ENCODE data around the gene ANK2.

The ANK2 gene

GRCh38 chr4:113142351-113142750 is 92.9 kb downstream of the ANK2 start:
- no peak overlapping the region for H3K9ac ChIP-seq (ENCODE audit: low read depth, low read length)
- H3K27ac ChIP-seq (ENCODE audit: low read length), result no peak overlapping the region
- H2AFZ ChIP-seq (ENCODE audit: low read depth, low read length), result no peak overlapping the region
- TF ChIP-seq CTCF (IDR thresholded peaks at IDR 0.05; ENCODE audit: borderline replicate concordance, extremely low read depth, low read length, poor library complexity, severe bottlenecking), result no peak
- TF ChIP-seq EZH2 (IDR thresholded peaks at IDR 0.05; ENCODE audit: borderline replicate concordance, low read depth, low read length, severe bottlenecking), result no peak
- H4K20me1 ChIP-seq (ENCODE audit: insufficient read depth, low read length), result no peaks in the 10 kb centered on the region
- ATAC-seq (ENCODE audit: insufficient read depth, low read depth) (no peak), DNase-seq (no peak)
- H3K36me3 ChIP-seq (ENCODE audit: insufficient read depth, low read length), result no peaks in the 10 kb centered on the region
- H3K79me2 ChIP-seq (ENCODE audit: insufficient read depth, low read length), result no peaks in the 10 kb centered on the region
- H3K4me3 ChIP-seq (ENCODE audit: low read depth in 1 of 2, low read length in 2 of 2), result no peak overlapping the region
- no peak overlapping the region for H3K4me2 ChIP-seq (ENCODE audit: insufficient read depth, low read length)
- H3K9me3 ChIP-seq (ENCODE audit: insufficient read depth, low read length, severe bottlenecking), result no peaks in the 10 kb centered on the region
- H3K4me1 ChIP-seq (ENCODE audit: insufficient read depth, low read length), result no peaks in the 10 kb centered on the region
- H3K27me3 ChIP-seq (ENCODE audit: insufficient read depth, low read length, poor library complexity), result no peaks in the 10 kb centered on the region

GRCh38 chr4:113144091-113144490 is 94.6 kb downstream of the ANK2 start:
- ATAC-seq (ENCODE audit: insufficient read depth, low read depth), result no peak
- Histone ChIP-seq H3K4me2 (ENCODE audit: insufficient read depth, low read length) (no peak overlapping the region), H4K20me1 (ENCODE audit: insufficient read depth, low read length) (no peaks in the 10 kb centered on the region), H3K79me2 (ENCODE audit: insufficient read depth, low read length) (no peaks in the 10 kb centered on the region), H3K4me3 (ENCODE audit: low read depth in 1 of 2, low read length in 2 of 2) (no peak overlapping the region), H3K36me3 (ENCODE audit: insufficient read depth, low read length) (no peaks in the 10 kb centered on the region), H3K9me3 (ENCODE audit: insufficient read depth, low read length, severe bottlenecking) (no peaks in the 10 kb centered on the region), H2AFZ (ENCODE audit: low read depth, low read length) (no peak overlapping the region), H3K4me1 (ENCODE audit: insufficient read depth, low read length) (no peaks in the 10 kb centered on the region), H3K27ac (ENCODE audit: low read length) (no peak overlapping the region), H3K9ac (ENCODE audit: low read depth, low read length) (no peak overlapping the region), H3K27me3 (ENCODE audit: insufficient read depth, low read length, poor library complexity) (peaks cover 3% of the 10 kb centered on the region)
- TF ChIP-seq EZH2 (IDR thresholded peaks at IDR 0.05; ENCODE audit: borderline replicate concordance, low read depth, low read length, severe bottlenecking) (no peak), CTCF (IDR thresholded peaks at IDR 0.05; ENCODE audit: borderline replicate concordance, extremely low read depth, low read length, poor library complexity, severe bottlenecking) (no peak)
- DNase-seq, result no peak

- H2AFZ ChIP-seq (ENCODE audit: low read depth, low read length), result no peak overlapping the region
These were observed 95.7 kb downstream of the ANK2 start for GRCh38 chr4:113145147-113145518.

More at GRCh38 chr4:113145147-113145518, 95.7 kb downstream of the ANK2 start:
- Histone ChIP-seq H3K79me2 (ENCODE audit: insufficient read depth, low read length) (no peaks in the 10 kb centered on the region), H3K27ac (ENCODE audit: low read length) (no peak overlapping the region), H3K4me2 (ENCODE audit: insufficient read depth, low read length) (no peak overlapping the region), H3K36me3 (ENCODE audit: insufficient read depth, low read length) (no peaks in the 10 kb centered on the region), H3K4me3 (ENCODE audit: low read depth in 1 of 2, low read length in 2 of 2) (no peak overlapping the region), H3K4me1 (ENCODE audit: insufficient read depth, low read length) (no peaks in the 10 kb centered on the region), H3K9me3 (ENCODE audit: insufficient read depth, low read length, severe bottlenecking) (no peaks in the 10 kb centered on the region), H3K27me3 (ENCODE audit: insufficient read depth, low read length, poor library complexity) (peaks cover 3% of the 10 kb centered on the region), H4K20me1 (ENCODE audit: insufficient read depth, low read length) (no peaks in the 10 kb centered on the region), H3K9ac (ENCODE audit: low read depth, low read length) (no peak overlapping the region)
- ATAC-seq (ENCODE audit: insufficient read depth, low read depth) (no peak), DNase-seq (no peak)
- no peak for TF ChIP-seq EZH2 (IDR thresholded peaks at IDR 0.05; ENCODE audit: borderline replicate concordance, low read depth, low read length, severe bottlenecking)
- no peak for TF ChIP-seq CTCF (IDR thresholded peaks at IDR 0.05; ENCODE audit: borderline replicate concordance, extremely low read depth, low read length, poor library complexity, severe bottlenecking)
